GM23248 (cell line): Measurements from ENCODE around the gene THBS1. TPM values are rescaled to one million over a fixed set of nuclear protein-coding genes. Genes with fewer than 3 reads are reported as not detected.
A peak's percentile ranks its signal among the peaks of the same experiment; 100 is the strongest.

Source experiments
- DNase-seq: peaks from one replicate; pipeline ENCODE4 v3.0.0-alpha.2; 2015
- H2AFZ ChIP-seq: fragments of 200-600 bp; sonication (generic); 2 replicates; pipeline ENCODE4 v1.6.1; 2016; ENCODE audit warnings: antibody characterized with exemption
- H3F3A ChIP-seq: fragments of 200-600 bp; sonication (generic); 2 replicates; pipeline ENCODE4 v1.6.1; 2016; ENCODE audit warnings: mild to moderate bottlenecking, antibody characterized with exemption, mixed run types; ENCODE audit not compliant: insufficient read depth
- H3K27ac ChIP-seq: fragments of 200-600 bp; sonication (generic); 2 replicates; pipeline ENCODE4 v1.5.1; 2016; ENCODE audit warnings: mild to moderate bottlenecking
- H3K27me3 ChIP-seq: fragments of 200-600 bp; sonication (generic); replicated peaks from 2 replicates; pipeline ENCODE4 v1.6.1; 2016; ENCODE audit warnings: mild to moderate bottlenecking; ENCODE audit not compliant: insufficient read depth
- H3K36me3 ChIP-seq: fragments of 200-600 bp; sonication (generic); 2 replicates; pipeline ENCODE4 v1.6.1; 2016; ENCODE audit warnings: low read depth, mild to moderate bottlenecking
- H3K4me1 ChIP-seq: fragments of 200-600 bp; sonication (generic); 2 replicates; pipeline ENCODE4 v1.6.1; 2016; ENCODE audit warnings: mild to moderate bottlenecking; ENCODE audit not compliant: insufficient read depth
- H3K4me2 ChIP-seq: fragments of 200-600 bp; sonication (generic); one replicate; pipeline ENCODE4 v1.6.1; 2016; ENCODE audit warnings: mild to moderate bottlenecking; ENCODE audit not compliant: unreplicated experiment
- H3K4me3 ChIP-seq: fragments of 200-600 bp; sonication (generic); 2 replicates; pipeline ENCODE4 v1.5.1; 2016; ENCODE audit warnings: mild to moderate bottlenecking
- H3K79me2 ChIP-seq: fragments of 200-600 bp; sonication (generic); 2 replicates; pipeline ENCODE4 v1.6.1; 2016; ENCODE audit warnings: mild to moderate bottlenecking; ENCODE audit not compliant: insufficient read depth
- H3K9ac ChIP-seq: fragments of 200-600 bp; sonication (generic); 2 replicates; pipeline ENCODE4 v1.6.1; 2016; ENCODE audit warnings: mild to moderate bottlenecking
- H3K9me2 ChIP-seq: fragments of 200-600 bp; sonication (generic); 2 replicates; pipeline ENCODE4 v1.6.1; 2016; ENCODE audit warnings: mixed run types, mild to moderate bottlenecking, moderate library complexity; ENCODE audit not compliant: insufficient read depth
- H3K9me3 ChIP-seq: fragments of 200-600 bp; sonication (generic); one replicate; pipeline ENCODE4 v1.6.1; 2017; ENCODE audit warnings: low read depth
- H4K20me1 ChIP-seq: fragments of 200-600 bp; sonication (generic); 2 replicates; pipeline ENCODE4 v1.6.0; 2016; ENCODE audit not compliant: insufficient read depth
- EZH2 ChIP-seq: fragments of 200-600 bp; sonication (generic); IDR thresholded peaks from 2 replicates; pipeline ENCODE4 v1.6.1; 2018; ENCODE audit warnings: antibody characterized with exemption, mild to moderate bottlenecking; ENCODE audit not compliant: insufficient read depth, poor library complexity, severe bottlenecking
- EZH2phosphoT487 ChIP-seq: fragments of 200-600 bp; sonication (generic); IDR thresholded peaks from 2 replicates; pipeline ENCODE4 v1.6.1; 2018; ENCODE audit warnings: antibody characterized with exemption, moderate library complexity, mild to moderate bottlenecking, low read depth; ENCODE audit not compliant: insufficient read depth
- WGBS, 2 experiments: methylation state at CpG; one replicate each; pipeline ENCODE4 v1.1.6; 2015 to 2017; ENCODE audit warnings: low lambda C conversion rate in 2 of 2, low coverage in 1 of 2; ENCODE audit errors: missing lambda C conversion rate in 2 of 2; 5-methylcytosine and 5-hydroxymethylcytosine counted together
- in situ Hi-C: fragments of 300-500 bp; cut with MboI; formaldehyde crosslinking; loops from 2 replicates; pipeline ENCODE4 v1.15.0; 2020
- polyA plus RNA-seq: library from polyadenylated mRNA; unstranded; fragments of >200 nt; fragmentation: Nextera tagmentation; extraction: Ambion mirVana; gene quantifications from 2 replicates; pipeline ENCODE4 v1.2.1, GENCODE V29; 2016
- total RNA-seq: library from RNA; depleted of rRNA; stranded (reverse); fragments of >200 nt; shearing (Covaris generic); gene quantifications from 2 replicates; pipeline ENCODE4 v1.2.3, GENCODE V29; 2014

Gene THBS1
- total and polyA plus RNA-seq, 2 experiments from 2014 or later, result 2,858 to 7,697 TPM

GRCh38 chr15:39593071-39593655, 12.3 kb downstream of the THBS1 start:
- in situ Hi-C loops, result no loop called here

GRCh38 chr15:39593656-39594445, 13.0 kb downstream of the THBS1 start:
- Histone ChIP-seq H3F3A (peaks cover 100% of the 10 kb centered on the region), H3K27me3 (no peaks in the 10 kb centered on the region), H3K36me3 (peaks cover 89% of the 10 kb centered on the region), H3K4me3 (peak overlapping the region; percentile 74), H4K20me1 (peaks cover 55% of the 10 kb centered on the region; the same call in 1 of the 2 replicates), H3K79me2 (no peaks in the 10 kb centered on the region), H2AFZ (no peak overlapping the region), H3K4me1 (no peaks in the 10 kb centered on the region; the same call in 1 of the 2 replicates), H3K9me2 (no peaks in the 10 kb centered on the region), H3K27ac (peak overlapping the region; percentile 95), H3K4me2 (peak overlapping the region; percentile 75), H3K9ac (peak overlapping the region; percentile 89), H3K9me3 (no peaks in the 10 kb centered on the region)
- 73 to 78% methylated on average over 7 of the region's 7 CpGs for WGBS, 2 experiments
- in situ Hi-C loops, result no loop called here
- DNase-seq, result peak; percentile 41
- no peak for TF ChIP-seq EZH2phosphoT487
- no peak for TF ChIP-seq EZH2

More at GRCh38 chr15:39593071-39593655, 12.3 kb downstream of the THBS1 start:
- DNase-seq, result peak; percentile 34
- Histone ChIP-seq H3F3A (peaks cover 100% of the 10 kb centered on the region), H3K27me3 (no peaks in the 10 kb centered on the region), H3K9me3 (no peaks in the 10 kb centered on the region), H3K4me3 (peak overlapping the region; percentile 74), H3K79me2 (no peaks in the 10 kb centered on the region), H3K4me1 (no peaks in the 10 kb centered on the region; the same call in 1 of the 2 replicates), H3K9ac (peak overlapping the region; percentile 89), H3K9me2 (no peaks in the 10 kb centered on the region), H4K20me1 (peaks cover 62% of the 10 kb centered on the region; the same call in 1 of the 2 replicates), H2AFZ (no peak overlapping the region), H3K36me3 (peaks cover 90% of the 10 kb centered on the region), H3K27ac (peak overlapping the region; percentile 95), H3K4me2 (peak overlapping the region; percentile 75)
- WGBS, 2 experiments, result 90% methylated on average over 15 of the region's 15 CpGs
- TF ChIP-seq EZH2phosphoT487, result no peak
- no peak for TF ChIP-seq EZH2

- H4K20me1 ChIP-seq, result peaks cover 46% of the 10 kb centered on the region; the same call in 1 of the 2 replicates
- H3K27ac ChIP-seq, result peak overlapping the region; percentile 95
- H3K4me2 ChIP-seq, result peak overlapping the region; percentile 24
- peak; percentile 63 for DNase-seq
- 55 to 57% methylated on average over 5 of the region's 5 CpGs for WGBS, 2 experiments
- TF ChIP-seq EZH2 (no peak), EZH2phosphoT487 (no peak)
- no peaks in the 10 kb centered on the region for H3K9me2 ChIP-seq
- peaks cover 88% of the 10 kb centered on the region for H3K36me3 ChIP-seq
- no peak overlapping the region for H2AFZ ChIP-seq
- no peaks in the 10 kb centered on the region for H3K79me2 ChIP-seq
- H3K9me3 ChIP-seq, result no peaks in the 10 kb centered on the region
- peaks cover 100% of the 10 kb centered on the region for H3F3A ChIP-seq
- peak overlapping the region; percentile 74 for H3K4me3 ChIP-seq
- H3K27me3 ChIP-seq, result no peaks in the 10 kb centered on the region
- in situ Hi-C loops, result no loop called here
- peak overlapping the region; percentile 89 for H3K9ac ChIP-seq
- peaks cover 2% of the 10 kb centered on the region; the same call in 1 of the 2 replicates for H3K4me1 ChIP-seq
Measured at GRCh38 chr15:39594446-39595337, 13.8 kb downstream of the THBS1 start.
